Esophagus (tissue), 2 donors: ENCODE measurements around the gene CEP72. TPM values are rescaled to one million over a fixed set of nuclear protein-coding genes. Genes with fewer than 3 reads are reported as not detected.
"Not testable (repeated sequence)": the region's sequence is repeated elsewhere in the genome, so short reads cannot be mapped to it uniquely, and the experiment has no call there.

ENCODE experiments used
- H3K27ac ChIP-seq, 2 donors: one replicate each; pipeline ENCODE4 v1.5.1; 2013; ENCODE audit warnings: low read depth in 2 of 2, mild to moderate bottlenecking in 2 of 2, inconsistent platforms in 1 of 2, low read length in 1 of 2, moderate library complexity in 1 of 2
- H3K27me3 ChIP-seq, 2 donors: one replicate each; pipeline ENCODE4 v1.6.1; 2013; ENCODE audit warnings: low read length in 2 of 2, control low read depth in 1 of 2, mild to moderate bottlenecking in 1 of 2; ENCODE audit not compliant: insufficient read depth in 2 of 2, control insufficient read depth in 1 of 2
- H3K36me3 ChIP-seq, 2 donors: one replicate each; pipeline ENCODE4 v1.6.1; 2013; ENCODE audit warnings: low read length in 1 of 2; ENCODE audit not compliant: control insufficient read depth in 2 of 2, insufficient read depth in 2 of 2
- H3K4me1 ChIP-seq, 2 donors: one replicate each; pipeline ENCODE4 v1.6.1; 2013; ENCODE audit warnings: low read length in 1 of 2; ENCODE audit not compliant: control insufficient read depth in 2 of 2, insufficient read depth in 2 of 2
- H3K4me3 ChIP-seq, 2 donors: one replicate each; pipeline ENCODE4 v1.5.1; 2013; ENCODE audit warnings: low read length in 2 of 2, mild to moderate bottlenecking in 2 of 2, low read depth in 1 of 2, moderate library complexity in 1 of 2
- H3K9me3 ChIP-seq, 2 donors: one replicate each; pipeline ENCODE4 v1.6.1; 2013; ENCODE audit warnings: mild to moderate bottlenecking in 2 of 2, low read depth in 1 of 2, low read length in 1 of 2, moderate library complexity in 1 of 2; ENCODE audit not compliant: control insufficient read depth in 2 of 2, insufficient read depth in 1 of 2
- WGBS, 2 donors: extraction: QIAGEN DNeasy Blood & Tissue Kit; methylation state at CpG; one replicate each; pipeline ENCODE4 v1.1.7; 2013; 5-methylcytosine and 5-hydroxymethylcytosine counted together
- polyA plus RNA-seq, 2 donors: library from polyadenylated mRNA; stranded (reverse); fragments of 200-250 nt; gene quantifications; one replicate each; pipeline ENCODE4 v1.2.3, GENCODE V29; 2013
- donor health status: healthy with polysubstance abuse.
- donor health status: Bipolar disorder and iron deficiency.

CEP72 gene
- polyA plus RNA-seq, 2 donors = 3.1 to 7.0 TPM

DNA sequence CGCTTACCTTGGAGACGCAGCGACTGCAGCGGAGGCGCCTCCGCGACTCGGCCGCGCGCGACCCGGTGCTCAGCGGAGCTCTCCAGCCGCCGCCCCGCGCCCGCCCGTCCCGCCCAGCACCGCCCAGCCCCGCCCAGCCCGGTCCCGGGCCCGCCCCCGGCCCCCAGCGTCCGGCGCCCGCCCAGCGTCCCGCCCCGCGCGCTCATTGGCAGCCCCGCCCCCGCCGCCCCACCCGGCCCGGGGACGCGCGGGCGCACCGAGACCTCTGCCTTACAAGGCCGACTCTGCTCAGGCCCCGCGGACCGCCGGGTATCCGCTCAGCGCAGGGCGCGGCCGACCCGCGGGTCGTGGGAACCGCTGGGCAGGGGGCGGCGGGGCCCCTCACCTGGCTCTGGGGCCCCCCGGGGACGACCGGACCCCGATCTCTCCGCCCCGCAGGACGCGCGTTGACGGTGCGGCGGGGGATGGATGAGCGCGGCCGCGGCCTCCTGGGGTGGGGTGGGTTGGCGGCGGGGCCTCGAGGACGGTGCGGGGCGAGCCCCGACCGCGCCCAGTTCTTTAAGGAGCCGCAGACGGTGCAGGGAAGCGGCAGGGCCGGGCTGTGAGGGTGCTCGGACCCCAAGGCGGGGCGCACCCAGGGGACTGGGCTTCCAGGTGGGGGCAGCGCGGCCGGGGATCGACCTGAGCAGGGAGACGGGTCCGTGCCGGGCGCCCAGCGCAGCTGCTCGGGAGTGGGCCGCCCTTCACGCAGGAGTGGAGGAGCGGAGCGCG lies 81.3 kb downstream of the CEP72 start, which contains the start of gene TPPP:
Gene TPPP, minus strand, starts transcription at position 82 of the 771 bp plus-strand sequence. CDS start 15,292 bp downstream, outside the sequence.
- 0 to 1% methylated on average over 44 to 91 of the region's 109 CpGs for WGBS, 2 donors
- Histone ChIP-seq H3K27ac (peak within 1 kb of the TSS; percentile 62 to 67), H3K4me3 (peak within 1 kb of the TSS; percentile 47 to 66)
- not testable (repeated sequence) for H3K4me1 ChIP-seq, H3K27me3 ChIP-seq, H3K9me3 ChIP-seq, H3K36me3 ChIP-seq

GRCh38 chr5:694042-694431 lies 81.9 kb downstream of the CEP72 start:
- H3K36me3 ChIP-seq, H3K27me3 ChIP-seq, H3K4me1 ChIP-seq, H3K9me3 ChIP-seq, H3K27ac ChIP-seq, H3K4me3 ChIP-seq: not testable (repeated sequence)
- 8 to 10% methylated on average over 10 to 14 of the region's 22 CpGs for WGBS, 2 donors

DNA sequence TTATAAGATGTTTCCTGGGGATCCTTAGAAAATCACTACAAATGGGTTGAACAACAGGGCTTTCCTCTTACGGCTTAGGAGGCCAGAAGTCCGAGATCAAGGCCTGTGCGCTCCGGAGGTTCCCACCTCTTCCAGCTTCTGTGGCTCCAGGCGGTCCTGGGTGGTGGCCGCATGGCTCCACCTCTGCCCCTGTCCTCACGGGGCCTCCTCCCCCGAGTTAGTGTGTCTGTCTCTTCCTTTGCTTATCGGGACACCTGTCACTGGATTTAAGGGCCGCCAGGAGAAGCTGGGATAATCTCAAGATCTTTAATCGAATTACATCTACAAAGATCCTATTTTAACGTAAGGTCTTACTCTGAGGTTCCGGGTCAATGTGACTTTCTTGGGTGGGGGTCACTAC lies 83.3 kb downstream of the CEP72 start:
- not testable (repeated sequence) for H3K9me3 ChIP-seq, H3K4me3 ChIP-seq, H3K27ac ChIP-seq, H3K36me3 ChIP-seq, H3K27me3 ChIP-seq, H3K4me1 ChIP-seq
- 67 to 89% methylated on average over 3 to 9 of the region's 13 CpGs for WGBS, 2 donors

- H3K9me3 ChIP-seq, H3K4me1 ChIP-seq, H3K36me3 ChIP-seq, H3K4me3 ChIP-seq, H3K27ac ChIP-seq, H3K27me3 ChIP-seq: not testable (repeated sequence)
- WGBS, 2 donors = 80 to 94% methylated on average over 2 to 6 of the region's 8 CpGs
These were observed 84.1 kb downstream of the CEP72 start for GRCh38 chr5:696191-696590.

DNA sequence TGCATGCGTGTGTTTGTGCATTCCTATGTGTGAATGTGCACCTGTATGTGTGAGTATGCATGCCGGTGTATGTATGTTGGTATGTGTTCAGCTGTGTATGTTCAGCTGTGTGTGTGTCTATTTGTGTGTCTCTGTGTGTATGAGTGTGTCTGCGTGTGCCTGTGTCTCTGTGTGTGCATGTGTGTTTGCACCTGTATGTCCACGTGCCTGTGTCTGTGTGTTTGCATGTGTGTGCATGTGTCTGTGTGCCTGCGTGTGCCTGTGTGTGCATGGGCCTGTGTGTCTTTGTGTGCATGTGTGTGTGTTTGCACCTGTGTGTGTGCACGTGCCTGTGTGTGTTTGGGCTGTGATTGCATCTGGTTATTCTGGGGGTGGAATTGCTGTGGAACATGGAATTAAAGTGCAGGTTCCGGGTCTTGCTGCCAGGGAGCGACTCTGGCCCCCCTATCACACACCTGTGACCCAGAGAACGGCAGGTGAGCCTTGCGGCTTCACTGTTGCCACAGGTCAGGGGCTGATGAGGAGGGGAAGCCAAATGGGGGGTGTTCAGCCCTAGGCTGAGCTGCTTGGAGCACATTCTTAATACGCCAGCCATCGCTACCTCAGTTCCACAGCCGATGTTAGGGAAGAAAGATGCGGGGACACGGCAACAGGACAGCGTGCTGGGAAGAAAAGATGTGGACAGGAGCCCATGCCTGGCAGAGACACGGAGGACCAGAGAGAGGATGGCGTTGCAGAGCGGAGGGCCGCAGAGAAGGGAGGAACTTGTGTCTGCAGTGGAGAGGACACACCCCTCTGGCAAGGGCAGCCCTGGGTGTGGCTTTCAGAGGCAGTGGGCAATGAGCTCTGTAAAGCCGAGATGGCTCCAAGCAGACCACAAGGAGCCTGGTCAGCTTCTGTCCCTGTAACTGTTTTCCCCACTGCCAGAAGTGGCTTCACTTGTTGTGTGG lies 84.9 kb downstream of the CEP72 start:
- not testable (repeated sequence) for H3K4me1 ChIP-seq, H3K27me3 ChIP-seq, H3K9me3 ChIP-seq, H3K27ac ChIP-seq, H3K36me3 ChIP-seq, H3K4me3 ChIP-seq
- WGBS, 2 donors = 85 to 86% methylated on average over 15 to 18 of the region's 21 CpGs

Other genes starting within 250 kb of the CEP72 start
- gene EXOC3, start 169.2 kb upstream of the CEP72 start, polyA plus RNA-seq = 10 to 100 TPM; 40.3 to 49.1 TPM
- gene SLC9A3, start 87.9 kb upstream of the CEP72 start, polyA plus RNA-seq = 1 to 10 TPM; 1.9 to 4.4 TPM
- 1 to 10 TPM; 1.7 to 2.7 TPM for gene TPPP, start 81.0 kb downstream of the CEP72 start, polyA plus RNA-seq
- gene ZDHHC11B, start 172.4 kb downstream of the CEP72 start, polyA plus RNA-seq = 1 to 10 TPM; 2.6 to 5.2 TPM
- 1 to 10 TPM; 2.4 to 4.0 TPM for gene ZDHHC11, start 238.6 kb downstream of the CEP72 start, polyA plus RNA-seq